PC-9 (cell line): Measurements from ENCODE around the gene PDE1C. TPM values are rescaled to one million over a fixed set of nuclear protein-coding genes. Genes with fewer than 3 reads are reported as not detected.
A peak's percentile ranks its signal among the peaks of the same experiment; 100 is the strongest.

ENCODE experiments used
- BruUV-seq: library from RNA; stranded (reverse); fragments of 400-500 nt; replicated peaks from 2 replicates; lab custom pipeline; 2021; lab: Mats Ljungman, UMichigan
- CTCF ChIA-PET: fragments of 300-600 bp; sonication (Branson Sonifier 250); formaldehyde crosslinking; loops from one replicate; lab custom pipeline; 2022; ENCODE audit warnings: antibody characterized with exemption; lab: Charles Lee
- POLR2A ChIA-PET: fragments of 300-600 bp; sonication (Branson Sonifier 250); formaldehyde crosslinking; loops from one replicate; lab custom pipeline; 2022; ENCODE audit warnings: antibody characterized with exemption; ENCODE audit not compliant: unreplicated experiment; lab: Charles Lee
- DNase-seq, 2 experiments: peaks; one replicate each; pipeline versions ENCODE4 v3.0.0 to v3.0.0-alpha.2; 2015 to 2022; ENCODE audit warnings: mixed read lengths in 1 of 2
- H2AFZ ChIP-seq: fragments of 200-600 bp; sonication (generic); 2 replicates; pipeline ENCODE4 v1.8.1; 2017; ENCODE audit warnings: antibody characterized with exemption
- H3F3A ChIP-seq: fragments of 200-600 bp; sonication (generic); 2 replicates; pipeline ENCODE4 v1.8.1; 2017; ENCODE audit warnings: antibody characterized with exemption, mild to moderate bottlenecking, low read depth; ENCODE audit not compliant: insufficient read depth
- H3K27ac ChIP-seq: fragments of 200-600 bp; sonication (generic); 2 replicates; pipeline ENCODE4 v1.6.1; 2016; ENCODE audit warnings: mixed run types
- H3K27me3 ChIP-seq: fragments of 200-600 bp; sonication (generic); 2 replicates; pipeline ENCODE4 v1.6.1; 2016; ENCODE audit warnings: low read depth, mixed run types; ENCODE audit not compliant: insufficient read depth
- H3K36me3 ChIP-seq: fragments of 200-600 bp; sonication (generic); 2 replicates; pipeline ENCODE4 v1.6.1; 2016; ENCODE audit warnings: low read depth, mixed run types
- H3K4me1 ChIP-seq: fragments of 200-600 bp; sonication (generic); replicated peaks from 2 replicates; pipeline ENCODE4 v1.6.1; 2016; ENCODE audit warnings: mixed run types; ENCODE audit not compliant: insufficient read depth
- H3K4me2 ChIP-seq: fragments of 200-600 bp; sonication (generic); 2 replicates; pipeline ENCODE4 v1.6.1; 2017; ENCODE audit warnings: mixed run types
- H3K4me3 ChIP-seq: fragments of 200-600 bp; sonication (generic); 2 replicates; pipeline ENCODE4 v1.6.1; 2016; ENCODE audit warnings: mixed run types
- H3K79me2 ChIP-seq: fragments of 200-600 bp; sonication (generic); 2 replicates; pipeline ENCODE4 v1.6.1; 2017; ENCODE audit warnings: low read depth, mixed run types
- H3K9me2 ChIP-seq: fragments of 200-600 bp; sonication (generic); 2 replicates; pipeline ENCODE4 v1.8.1; 2017; ENCODE audit warnings: mild to moderate bottlenecking; ENCODE audit not compliant: insufficient read depth
- H3K9me3 ChIP-seq: fragments of 200-600 bp; sonication (generic); 2 replicates; pipeline ENCODE4 v1.8.1; 2016; ENCODE audit warnings: low read depth; ENCODE audit not compliant: insufficient read depth
- H4K20me1 ChIP-seq: fragments of 200-600 bp; sonication (generic); 2 replicates; pipeline ENCODE4 v1.8.1; 2017; ENCODE audit not compliant: insufficient read depth
- EZH2 ChIP-seq: fragments of 200-600 bp; sonication (generic); IDR thresholded peaks from 2 replicates; pipeline ENCODE4 v1.8.0; 2017; ENCODE audit warnings: antibody characterized with exemption, low read depth
- intact Hi-C: fragments of 100-400 bp; cut with micrococcal nuclease; formaldehyde crosslinking; loops from one replicate; pipeline ENCODE4 v1.10.0; 2022; ENCODE audit not compliant: unreplicated experiment
- total RNA-seq: library from RNA; stranded (reverse); gene quantifications from 2 replicates; pipeline ENCODE4 v1.2.3, GENCODE V29; 2021
- TF ChIP-seq, protein P1 (sequence below): fragments of 200-600 bp; sonication (generic); conservative IDR thresholded peaks from 2 replicates; pipeline ENCODE4 v1.6.1; 2017; ENCODE audit warnings: mixed run types, antibody characterized with exemption, mild to moderate bottlenecking, moderate library complexity

Gene PDE1C
- total RNA-seq, 1 experiment from 2014 or later, result 1.7 TPM

DNA sequence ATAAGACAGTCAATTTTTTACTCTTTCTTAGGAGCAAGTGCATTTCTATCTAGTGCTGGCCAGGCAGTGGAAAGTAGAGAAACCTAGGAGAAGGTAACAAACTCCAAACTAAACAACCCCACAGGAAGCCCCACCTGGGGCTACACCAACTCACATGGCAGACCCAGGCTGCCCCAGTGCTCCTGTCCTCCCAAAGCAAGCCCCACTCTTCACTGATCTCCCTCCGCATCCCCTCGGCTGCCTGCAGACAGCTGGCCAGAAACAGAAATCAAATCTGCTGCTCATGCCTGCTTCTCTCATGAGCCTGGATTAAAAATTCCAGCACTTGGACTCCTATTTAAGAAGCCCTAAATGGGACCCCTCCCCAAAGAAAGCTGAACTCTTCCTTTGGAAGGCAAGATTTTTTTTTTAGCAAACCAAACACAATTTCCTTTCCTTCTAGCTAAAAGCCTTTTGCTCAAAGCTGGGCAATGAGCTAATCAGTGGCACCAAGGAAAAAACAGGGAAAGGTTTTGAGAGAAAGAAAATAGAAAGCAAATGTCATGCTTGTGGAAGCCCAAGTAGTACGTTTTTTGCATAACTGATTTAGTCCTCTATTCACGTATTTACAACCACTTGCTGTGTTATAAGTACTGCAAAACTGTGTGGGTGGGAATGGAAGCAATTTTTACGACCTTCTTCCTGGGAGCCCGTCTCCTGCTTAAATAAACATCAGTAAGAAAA, 10.8 kb downstream of the PDE1C start:
- no peaks in the 10 kb centered on the region for H3F3A ChIP-seq
- BruUV-seq, result no TSS peak

DNA sequence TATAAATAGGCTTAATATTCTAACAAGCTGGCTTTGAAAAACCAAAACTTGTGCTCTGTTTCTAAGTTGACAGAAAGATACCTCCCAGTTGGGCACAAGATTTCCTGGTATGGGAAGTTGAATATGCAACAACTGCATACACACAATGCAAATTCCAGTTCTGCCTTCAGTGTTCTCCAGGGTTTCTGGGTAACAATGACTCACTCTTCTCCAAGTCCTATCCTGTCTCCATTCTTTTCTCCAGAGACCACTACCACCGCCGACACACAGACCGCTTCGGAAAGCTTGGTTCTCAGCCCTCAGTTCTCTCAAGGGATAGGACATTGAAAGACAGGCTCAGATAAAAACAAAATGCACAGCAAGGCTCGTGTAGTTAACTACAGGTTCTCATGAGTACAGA, 12.2 kb downstream of the PDE1C start:
- H3K4me1 ChIP-seq, result no peaks in the 10 kb centered on the region
- CTCF ChIA-PET, result interaction anchor here (0.7 kb wide), 1 partner anchor 124 kb away, joined by 3 read pairs; no protein-coding TSS in a partner anchor
- no peak overlapping the region for H3K4me2 ChIP-seq
- no peak overlapping the region for H3K4me3 ChIP-seq
- DNase-seq, result peak in 1 of 2 experiments; percentile 26
- POLR2A ChIA-PET, result no interaction called here
- no peak overlapping the region for H3K27ac ChIP-seq
- BruUV-seq, result no TSS peak
- H3K36me3 ChIP-seq, result no peaks in the 10 kb centered on the region
- TF ChIP-seq, protein P1, sequence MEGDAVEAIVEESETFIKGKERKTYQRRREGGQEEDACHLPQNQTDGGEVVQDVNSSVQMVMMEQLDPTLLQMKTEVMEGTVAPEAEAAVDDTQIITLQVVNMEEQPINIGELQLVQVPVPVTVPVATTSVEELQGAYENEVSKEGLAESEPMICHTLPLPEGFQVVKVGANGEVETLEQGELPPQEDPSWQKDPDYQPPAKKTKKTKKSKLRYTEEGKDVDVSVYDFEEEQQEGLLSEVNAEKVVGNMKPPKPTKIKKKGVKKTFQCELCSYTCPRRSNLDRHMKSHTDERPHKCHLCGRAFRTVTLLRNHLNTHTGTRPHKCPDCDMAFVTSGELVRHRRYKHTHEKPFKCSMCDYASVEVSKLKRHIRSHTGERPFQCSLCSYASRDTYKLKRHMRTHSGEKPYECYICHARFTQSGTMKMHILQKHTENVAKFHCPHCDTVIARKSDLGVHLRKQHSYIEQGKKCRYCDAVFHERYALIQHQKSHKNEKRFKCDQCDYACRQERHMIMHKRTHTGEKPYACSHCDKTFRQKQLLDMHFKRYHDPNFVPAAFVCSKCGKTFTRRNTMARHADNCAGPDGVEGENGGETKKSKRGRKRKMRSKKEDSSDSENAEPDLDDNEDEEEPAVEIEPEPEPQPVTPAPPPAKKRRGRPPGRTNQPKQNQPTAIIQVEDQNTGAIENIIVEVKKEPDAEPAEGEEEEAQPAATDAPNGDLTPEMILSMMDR, result no peak
- no peak for TF ChIP-seq EZH2
- no peaks in the 10 kb centered on the region for H3F3A ChIP-seq
- intact Hi-C loops, result no loop called here
- H3K9me3 ChIP-seq, result no peaks in the 10 kb centered on the region
- peaks cover 37% of the 10 kb centered on the region for H3K27me3 ChIP-seq
- H4K20me1 ChIP-seq, result no peaks in the 10 kb centered on the region
- H3K79me2 ChIP-seq, result no peaks in the 10 kb centered on the region
- H3K9me2 ChIP-seq, result no peaks in the 10 kb centered on the region
- no peak overlapping the region for H2AFZ ChIP-seq

More for the DNA sequence above, 10.8 kb downstream of the PDE1C start:
- POLR2A ChIA-PET, result no interaction called here
- H3K4me2 ChIP-seq, result no peak overlapping the region
- no peak for TF ChIP-seq EZH2
- TF ChIP-seq, protein P1, result no peak
- H3K4me3 ChIP-seq, result no peak overlapping the region
- H3K79me2 ChIP-seq, result no peaks in the 10 kb centered on the region
- no peaks in the 10 kb centered on the region for H3K9me2 ChIP-seq
- H2AFZ ChIP-seq, result no peak overlapping the region
- no peaks in the 10 kb centered on the region for H4K20me1 ChIP-seq
- H3K36me3 ChIP-seq, result no peaks in the 10 kb centered on the region
- peak in 1 of 2 experiments; percentile 15 for DNase-seq
- H3K9me3 ChIP-seq, result no peaks in the 10 kb centered on the region
- CTCF ChIA-PET, result interaction anchor here (0.6 kb wide), 1 partner anchor 555 kb away, joined by 3 read pairs; no protein-coding TSS in a partner anchor
- intact Hi-C loops, result no loop called here
- peaks cover 44% of the 10 kb centered on the region for H3K27me3 ChIP-seq
- H3K27ac ChIP-seq, result no peak overlapping the region
- no peaks in the 10 kb centered on the region for H3K4me1 ChIP-seq

DNA sequence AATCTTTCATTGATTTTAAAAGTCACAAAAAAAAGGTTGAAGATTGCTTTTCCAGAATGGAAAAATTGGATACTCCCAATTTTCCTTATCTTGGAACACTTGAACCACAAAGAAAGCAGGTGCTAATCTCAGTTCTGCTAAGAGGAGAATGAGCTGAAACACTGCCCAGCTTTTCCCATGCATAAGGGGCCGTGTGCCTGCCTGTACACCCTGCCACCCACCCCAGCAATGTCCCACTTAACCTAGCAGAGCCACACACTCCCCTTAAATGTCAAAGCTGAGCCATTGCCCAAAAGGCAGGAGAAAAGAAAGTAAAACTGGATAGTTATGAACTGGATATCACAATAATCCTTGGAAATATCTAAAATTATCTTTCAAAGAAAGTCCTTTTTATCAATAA, 13.4 kb downstream of the PDE1C start:
- DNase-seq, result no peak
- CTCF ChIA-PET, result no interaction called here
- Histone ChIP-seq H2AFZ (no peak overlapping the region), H4K20me1 (no peaks in the 10 kb centered on the region), H3K4me3 (no peak overlapping the region), H3F3A (no peaks in the 10 kb centered on the region), H3K27me3 (peaks cover 30% of the 10 kb centered on the region), H3K36me3 (no peaks in the 10 kb centered on the region), H3K79me2 (no peaks in the 10 kb centered on the region), H3K27ac (no peak overlapping the region), H3K4me2 (no peak overlapping the region), H3K9me3 (no peaks in the 10 kb centered on the region), H3K9me2 (no peaks in the 10 kb centered on the region), H3K4me1 (no peaks in the 10 kb centered on the region)
- POLR2A ChIA-PET, result no interaction called here
- TF ChIP-seq EZH2, result no peak
- TF ChIP-seq, protein P1, result no peak
- BruUV-seq, result no TSS peak
- intact Hi-C loops, result no loop called here
